ENCODE measurements around the gene IL1RN. TPM values are rescaled to one million over a fixed set of nuclear protein-coding genes. Genes with fewer than 3 reads are reported as not detected.

The IL1RN gene
- total and polyA plus RNA-seq, 2 of the 13 experiments (the other 11 are each of a cell fraction or from before 2014, with no cell fraction given): 21.2 to 101 TPM

DNA sequence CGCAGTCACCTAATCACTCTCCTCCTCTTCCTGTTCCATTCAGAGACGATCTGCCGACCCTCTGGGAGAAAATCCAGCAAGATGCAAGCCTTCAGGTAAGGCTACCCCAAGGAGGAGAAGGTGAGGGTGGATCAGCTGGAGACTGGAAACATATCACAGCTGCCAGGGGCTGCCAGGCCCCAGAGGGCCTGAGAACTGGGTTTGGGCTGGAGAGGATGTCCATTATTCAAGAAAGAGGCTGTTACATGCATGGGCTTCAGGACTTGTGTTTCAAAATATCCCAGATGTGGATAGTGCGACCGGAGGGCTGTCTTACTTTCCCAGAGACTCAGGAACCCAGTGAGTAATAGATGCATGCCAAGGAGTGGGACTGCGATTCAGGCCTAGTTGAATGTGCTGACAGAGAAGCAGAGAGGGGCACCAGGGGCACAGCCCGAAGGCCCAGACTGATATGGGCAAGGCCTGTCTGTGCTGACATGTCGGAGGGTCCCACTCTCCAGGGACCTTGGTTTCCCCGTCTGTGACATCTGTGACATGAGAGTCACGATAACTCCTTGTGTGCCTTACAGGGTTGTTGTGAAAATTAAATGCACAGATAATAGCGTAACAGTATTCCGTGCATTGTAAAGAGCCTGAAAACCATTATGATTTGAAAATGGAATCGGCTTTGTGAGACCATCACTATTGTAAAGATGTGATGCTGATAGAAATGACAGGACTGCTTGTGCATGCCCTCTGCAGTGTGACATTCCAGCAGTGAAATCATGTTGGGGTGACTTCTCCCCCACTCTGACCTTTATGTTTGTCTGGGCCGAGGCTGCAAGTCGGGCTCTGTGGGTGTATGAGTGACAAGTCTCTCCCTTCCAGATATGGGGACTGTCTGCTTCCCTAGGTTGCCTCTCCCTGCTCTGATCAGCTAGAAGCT is 510 bp downstream of the IL1RN start (continued):
- TF ChIP-seq TOPORS (CRISPR knock-in tag; IDR thresholded peaks at IDR 0.05) (0 out of 2 replicates have a peak, but pooled peaks have one; percentile 31), KMT2B (CRISPR knock-in tag; IDR thresholded peaks at IDR 0.05) (no peak), ZBTB40 (IDR thresholded peaks at IDR 0.05) (no peak), ZBTB40 (CRISPR knock-in tag; IDR thresholded peaks at IDR 0.05) (no peak; the same call in 1 of the 2 replicates), ZBTB1 (CRISPR knock-in tag; IDR thresholded peaks at IDR 0.05; ENCODE audit: borderline replicate concordance) (no peak), KLF11 (CRISPR knock-in tag; IDR thresholded peaks at IDR 0.05) (no peak), CSRNP1 (CRISPR knock-in tag; IDR thresholded peaks at IDR 0.05) (0 out of 2 replicates have a peak, but pooled peaks have one; percentile 18)
- TF ChIP-seq, protein P1, sequence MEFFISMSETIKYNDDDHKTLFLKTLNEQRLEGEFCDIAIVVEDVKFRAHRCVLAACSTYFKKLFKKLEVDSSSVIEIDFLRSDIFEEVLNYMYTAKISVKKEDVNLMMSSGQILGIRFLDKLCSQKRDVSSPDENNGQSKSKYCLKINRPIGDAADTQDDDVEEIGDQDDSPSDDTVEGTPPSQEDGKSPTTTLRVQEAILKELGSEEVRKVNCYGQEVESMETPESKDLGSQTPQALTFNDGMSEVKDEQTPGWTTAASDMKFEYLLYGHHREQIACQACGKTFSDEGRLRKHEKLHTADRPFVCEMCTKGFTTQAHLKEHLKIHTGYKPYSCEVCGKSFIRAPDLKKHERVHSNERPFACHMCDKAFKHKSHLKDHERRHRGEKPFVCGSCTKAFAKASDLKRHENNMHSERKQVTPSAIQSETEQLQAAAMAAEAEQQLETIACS (CRISPR knock-in tag; IDR thresholded peaks at IDR 0.05): no peak
- TF ChIP-seq, protein P2, sequence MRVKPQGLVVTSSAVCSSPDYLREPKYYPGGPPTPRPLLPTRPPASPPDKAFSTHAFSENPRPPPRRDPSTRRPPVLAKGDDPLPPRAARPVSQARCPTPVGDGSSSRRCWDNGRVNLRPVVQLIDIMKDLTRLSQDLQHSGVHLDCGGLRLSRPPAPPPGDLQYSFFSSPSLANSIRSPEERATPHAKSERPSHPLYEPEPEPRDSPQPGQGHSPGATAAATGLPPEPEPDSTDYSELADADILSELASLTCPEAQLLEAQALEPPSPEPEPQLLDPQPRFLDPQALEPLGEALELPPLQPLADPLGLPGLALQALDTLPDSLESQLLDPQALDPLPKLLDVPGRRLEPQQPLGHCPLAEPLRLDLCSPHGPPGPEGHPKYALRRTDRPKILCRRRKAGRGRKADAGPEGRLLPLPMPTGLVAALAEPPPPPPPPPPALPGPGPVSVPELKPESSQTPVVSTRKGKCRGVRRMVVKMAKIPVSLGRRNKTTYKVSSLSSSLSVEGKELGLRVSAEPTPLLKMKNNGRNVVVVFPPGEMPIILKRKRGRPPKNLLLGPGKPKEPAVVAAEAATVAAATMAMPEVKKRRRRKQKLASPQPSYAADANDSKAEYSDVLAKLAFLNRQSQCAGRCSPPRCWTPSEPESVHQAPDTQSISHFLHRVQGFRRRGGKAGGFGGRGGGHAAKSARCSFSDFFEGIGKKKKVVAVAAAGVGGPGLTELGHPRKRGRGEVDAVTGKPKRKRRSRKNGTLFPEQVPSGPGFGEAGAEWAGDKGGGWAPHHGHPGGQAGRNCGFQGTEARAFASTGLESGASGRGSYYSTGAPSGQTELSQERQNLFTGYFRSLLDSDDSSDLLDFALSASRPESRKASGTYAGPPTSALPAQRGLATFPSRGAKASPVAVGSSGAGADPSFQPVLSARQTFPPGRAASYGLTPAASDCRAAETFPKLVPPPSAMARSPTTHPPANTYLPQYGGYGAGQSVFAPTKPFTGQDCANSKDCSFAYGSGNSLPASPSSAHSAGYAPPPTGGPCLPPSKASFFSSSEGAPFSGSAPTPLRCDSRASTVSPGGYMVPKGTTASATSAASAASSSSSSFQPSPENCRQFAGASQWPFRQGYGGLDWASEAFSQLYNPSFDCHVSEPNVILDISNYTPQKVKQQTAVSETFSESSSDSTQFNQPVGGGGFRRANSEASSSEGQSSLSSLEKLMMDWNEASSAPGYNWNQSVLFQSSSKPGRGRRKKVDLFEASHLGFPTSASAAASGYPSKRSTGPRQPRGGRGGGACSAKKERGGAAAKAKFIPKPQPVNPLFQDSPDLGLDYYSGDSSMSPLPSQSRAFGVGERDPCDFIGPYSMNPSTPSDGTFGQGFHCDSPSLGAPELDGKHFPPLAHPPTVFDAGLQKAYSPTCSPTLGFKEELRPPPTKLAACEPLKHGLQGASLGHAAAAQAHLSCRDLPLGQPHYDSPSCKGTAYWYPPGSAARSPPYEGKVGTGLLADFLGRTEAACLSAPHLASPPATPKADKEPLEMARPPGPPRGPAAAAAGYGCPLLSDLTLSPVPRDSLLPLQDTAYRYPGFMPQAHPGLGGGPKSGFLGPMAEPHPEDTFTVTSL (CRISPR knock-in tag; IDR thresholded peaks at IDR 0.05; ENCODE audit: borderline replicate concordance): peak; percentile 21; the same call in 1 of the 2 replicates
